LHCN-M2 (cell line): ENCODE measurements around the gene GRIN2A. TPM values are rescaled to one million over a fixed set of nuclear protein-coding genes. Genes with fewer than 3 reads are reported as not detected.

Source experiments
- DNase-seq: peaks from one replicate; pipeline ENCODE4 v3.0.0-alpha.2; 2012; ENCODE audit warnings: low read depth
- total RNA-seq: library from RNA; depleted of rRNA; stranded (reverse); fragments of >200 nt; gene quantifications from 2 replicates; pipeline ENCODE4 v1.2.3, GENCODE V29; 2014

GRIN2A gene
- total RNA-seq, 1 experiment from 2014 or later, result not detected

GRCh38 chr16:9823510-9823909, 358.7 kb downstream of the GRIN2A start:
- DNase-seq, result no peak

- DNase-seq, result no peak
Observed at GRCh38 chr16:9821970-9822369, 360.3 kb downstream of the GRIN2A start.

- DNase-seq, result no peak
Observed at GRCh38 chr16:9821331-9821730, 360.9 kb downstream of the GRIN2A start.

- no peak for DNase-seq
Observed at GRCh38 chr16:9820476-9821246, 361.6 kb downstream of the GRIN2A start.

- no peak for DNase-seq
Observed at GRCh38 chr16:9818702-9819101, 363.5 kb downstream of the GRIN2A start.

GRCh38 chr16:9817586-9817985, 364.6 kb downstream of the GRIN2A start:
- DNase-seq, result no peak

- DNase-seq, result no peak
Observed at GRCh38 chr16:9816644-9817043, 365.6 kb downstream of the GRIN2A start.

- DNase-seq, result no peak
Observed at GRCh38 chr16:9813665-9814064, 368.6 kb downstream of the GRIN2A start.

GRCh38 chr16:9808210-9808609, 374.0 kb downstream of the GRIN2A start:
- DNase-seq, result no peak

GRCh38 chr16:9807302-9807701, 374.9 kb downstream of the GRIN2A start:
- no peak for DNase-seq

GRCh38 chr16:9805109-9805508, 377.1 kb downstream of the GRIN2A start:
- DNase-seq, result no peak

GRCh38 chr16:9802160-9802559, 380.1 kb downstream of the GRIN2A start:
- DNase-seq, result no peak

GRCh38 chr16:9801651-9802050, 380.6 kb downstream of the GRIN2A start:
- DNase-seq, result no peak

- DNase-seq, result no peak
Observed at GRCh38 chr16:9800186-9800738, 382.0 kb downstream of the GRIN2A start.

GRCh38 chr16:9798952-9799580, 383.2 kb downstream of the GRIN2A start:
- no peak for DNase-seq

- no peak for DNase-seq
Observed at GRCh38 chr16:9798474-9798873, 383.8 kb downstream of the GRIN2A start.

GRCh38 chr16:9797306-9797705, 384.9 kb downstream of the GRIN2A start:
- DNase-seq, result peak; percentile 48

GRCh38 chr16:9793623-9794022, 388.6 kb downstream of the GRIN2A start:
- no peak for DNase-seq

- no peak for DNase-seq
Observed at GRCh38 chr16:9791556-9791955, 390.7 kb downstream of the GRIN2A start.

GRCh38 chr16:9790199-9790598, 392.0 kb downstream of the GRIN2A start:
- no peak for DNase-seq

- no peak for DNase-seq
Observed at GRCh38 chr16:9787717-9788116, 394.5 kb downstream of the GRIN2A start.

GRCh38 chr16:9780831-9781230, 401.4 kb downstream of the GRIN2A start:
- DNase-seq, result no peak

GRCh38 chr16:9778849-9779248, 403.4 kb downstream of the GRIN2A start:
- DNase-seq, result no peak
